HG02588 (cell line): ENCODE measurements around the gene CCDC61.

Experiments used
- ATAC-seq: cut with Tn5 transposase; IDR thresholded peaks from one replicate; pipeline ENCODE4 v1.9.1; 2021; ENCODE audit warnings: mild to moderate bottlenecking, moderate library complexity; ENCODE audit not compliant: unreplicated experiment

Gene CCDC61

GRCh38 chr19:46036744-46037128 lies 41.5 kb downstream of the CCDC61 start:
- ATAC-seq, result no peak

DNA sequence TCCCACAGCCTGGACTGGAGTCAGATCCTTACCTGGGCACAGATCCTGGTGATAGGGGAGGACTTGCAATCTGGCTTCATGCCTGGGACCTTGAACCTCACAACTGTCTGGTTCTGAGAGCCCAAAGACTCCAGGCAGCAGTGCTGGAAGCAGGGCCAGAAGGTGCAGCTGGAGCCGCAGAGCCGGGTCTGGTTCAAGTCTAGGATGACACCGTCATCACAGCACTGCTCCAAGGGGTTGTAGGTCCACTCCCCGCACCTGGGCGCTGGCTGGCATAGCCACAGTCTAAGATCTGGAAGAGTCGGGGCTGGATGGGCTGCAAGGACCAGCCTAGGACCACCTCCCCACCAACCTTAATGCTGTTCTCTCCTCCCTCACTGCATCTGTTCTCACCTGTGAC lies 44.9 kb downstream of the CCDC61 start:
- ATAC-seq, result no peak

GRCh38 chr19:46040952-46041500 lies 45.8 kb downstream of the CCDC61 start, which contains the start of gene IGFL4:
Gene IGFL4, minus strand, starts transcription at chr19:46041002. Its CDS starts 40 bp downstream, at chr19:46040962.
- ATAC-seq, result no peak

DNA sequence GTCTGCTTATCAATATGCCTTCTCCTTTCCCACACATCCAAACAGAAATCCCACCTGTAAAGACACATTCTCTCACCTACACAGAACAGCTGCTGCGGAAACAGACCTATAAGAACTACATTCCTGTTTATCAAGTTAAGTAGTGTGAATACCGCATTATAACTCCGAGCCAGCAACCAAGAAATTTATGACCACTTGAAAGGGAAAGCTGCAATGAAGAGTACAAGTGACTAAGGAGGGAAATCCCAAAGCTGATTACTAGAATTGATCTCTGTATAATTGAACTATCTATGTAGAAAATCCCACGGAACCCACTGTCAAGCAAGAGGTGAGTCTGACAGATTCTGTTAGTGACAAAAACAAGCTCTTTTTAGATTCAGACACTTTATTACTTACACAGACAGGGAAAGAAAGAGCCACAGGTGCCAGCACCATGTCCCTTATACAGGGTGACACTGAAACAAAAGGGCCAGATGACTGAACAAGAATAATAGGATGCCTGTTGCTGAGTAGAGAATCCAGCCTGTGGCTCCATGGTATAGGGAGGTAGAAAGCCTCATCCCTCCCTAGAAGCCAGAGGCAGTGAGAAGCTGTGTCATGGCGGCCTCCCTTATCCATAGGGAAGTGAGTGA lies 47.1 kb downstream of the CCDC61 start:
- ATAC-seq, result no peak

GRCh38 chr19:46043519-46043918 lies 48.3 kb downstream of the CCDC61 start:
- no peak for ATAC-seq

GRCh38 chr19:46049597-46049996 lies 54.3 kb downstream of the CCDC61 start:
- ATAC-seq, result no peak

DNA sequence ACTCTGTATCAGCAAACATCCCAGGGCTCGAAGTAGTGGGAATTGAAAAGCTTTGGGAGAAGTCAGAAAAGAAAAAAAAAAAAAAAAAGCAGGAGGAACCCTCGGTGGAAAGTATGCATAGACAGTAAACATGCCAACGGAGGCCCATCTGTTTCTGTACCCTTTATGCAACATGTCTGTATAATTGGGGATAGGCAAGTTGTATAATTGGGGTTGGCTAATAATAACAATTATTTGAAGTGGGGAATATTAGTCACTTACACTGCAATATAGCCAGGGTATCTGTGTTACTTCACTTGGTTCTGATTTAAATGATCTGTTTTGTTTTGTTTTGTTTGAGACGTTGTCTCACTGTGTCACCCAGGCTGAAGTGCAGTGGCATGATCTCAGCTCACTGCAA lies 57.6 kb downstream of the CCDC61 start:
- no peak for ATAC-seq

- no peak for ATAC-seq
These were observed 61.3 kb downstream of the CCDC61 start for GRCh38 chr19:46056536-46056935.

DNA sequence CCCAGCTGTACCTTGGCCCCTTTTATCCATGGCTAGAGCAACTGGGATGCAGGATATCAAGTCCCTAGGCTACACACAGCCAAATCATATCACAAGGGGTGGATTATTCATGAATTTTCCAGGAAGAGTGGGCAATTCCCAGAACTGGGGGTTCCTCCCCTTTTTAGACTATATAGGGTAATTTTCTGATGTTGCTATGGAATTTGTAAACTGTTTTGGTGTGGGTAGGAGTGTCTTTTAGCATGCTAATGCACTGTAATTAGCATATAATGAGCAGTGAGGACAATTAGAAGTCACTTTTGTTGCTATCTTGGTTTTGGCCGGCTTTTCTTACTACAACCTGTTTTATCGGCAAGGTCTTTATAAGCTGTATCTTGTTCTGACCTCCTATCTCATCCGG lies 63.5 kb downstream of the CCDC61 start:
- ATAC-seq, result no peak

GRCh38 chr19:46060012-46060411 lies 64.7 kb downstream of the CCDC61 start:
- no peak for ATAC-seq

- ATAC-seq, result no peak
These were observed 67.9 kb downstream of the CCDC61 start for GRCh38 chr19:46063201-46063600.

GRCh38 chr19:46065486-46066071 lies 70.3 kb downstream of the CCDC61 start:
- no peak for ATAC-seq

GRCh38 chr19:46066471-46066870 lies 71.2 kb downstream of the CCDC61 start:
- ATAC-seq, result no peak

DNA sequence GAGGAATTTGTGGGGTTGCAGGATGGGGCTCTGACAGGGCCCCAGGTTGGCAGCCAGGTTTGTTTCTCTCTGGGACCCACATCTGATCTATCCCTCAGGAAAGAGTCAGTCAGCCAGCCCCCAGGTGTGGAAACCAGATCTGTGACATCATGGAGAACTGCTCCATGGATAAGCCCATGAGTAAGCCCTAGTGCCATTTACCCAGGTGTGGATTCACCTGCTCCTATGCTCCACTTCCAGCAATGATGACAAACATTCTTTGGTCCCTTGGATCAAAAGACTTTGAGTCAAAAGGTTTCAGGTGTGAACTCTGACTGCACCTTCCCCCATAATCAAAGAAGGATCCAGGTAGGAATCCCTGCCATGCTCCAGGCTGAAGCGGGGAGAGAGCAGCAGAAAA lies 72.4 kb downstream of the CCDC61 start:
- no peak for ATAC-seq
